K562 (cell line): ENCODE results near the gene SNX15. TPM values are rescaled to one million over a fixed set of nuclear protein-coding genes. Genes with fewer than 3 reads are reported as not detected.

Experiments
- CTBP1 ChIP-seq: fragments of 450-650 bp; IDR thresholded peaks from 2 replicates; pipeline ENCODE4 v1.6.1; 2016; ENCODE audit warnings: borderline replicate concordance
- HMGXB4 ChIP-seq: sonication (generic); formaldehyde crosslinking; IDR thresholded peaks from 2 replicates; pipeline ENCODE4 v1.8.1; 2023; ENCODE audit warnings: mild to moderate bottlenecking, missing genetic modification reagents
- MBD2 ChIP-seq: sonication (generic); IDR thresholded peaks from 2 replicates; pipeline ENCODE4 v1.6.1; 2016; ENCODE audit warnings: low read depth, borderline replicate concordance
- MEIS2 ChIP-seq: fragments of 450-650 bp; IDR thresholded peaks from 2 replicates; pipeline ENCODE4 v1.6.1; 2014; ENCODE audit warnings: mild to moderate bottlenecking; ENCODE audit not compliant: partially characterized antibody
- OTX1 ChIP-seq: fragments of 450-650 bp; formaldehyde crosslinking; IDR thresholded peaks from 2 replicates; pipeline ENCODE4 v1.4.0; 2022; ENCODE audit warnings: mild to moderate bottlenecking
- SUPT5H ChIP-seq: fragments of 450-650 bp; IDR thresholded peaks from 2 replicates; pipeline ENCODE4 v1.6.1; 2016
- TAF15 ChIP-seq: fragments of 200-400 bp; formaldehyde crosslinking; IDR thresholded peaks from 2 replicates; pipeline ENCODE4 v1.6.1; 2017; ENCODE audit warnings: mild to moderate bottlenecking, low read depth, low read length, moderate library complexity
- USF1 ChIP-seq: sonication (generic); formaldehyde crosslinking; IDR thresholded peaks from 2 replicates; pipeline ENCODE4 v1.9.0; 2022; ENCODE audit warnings: mild to moderate bottlenecking, missing genetic modification reagents
- ZBTB7A ChIP-seq: IDR thresholded peaks from 2 replicates; pipeline ENCODE4 v1.6.1; 2011; ENCODE audit warnings: low read depth, mild to moderate bottlenecking, low read length, moderate library complexity, borderline replicate concordance; ENCODE audit not compliant: control insufficient read depth
- ZNF318 ChIP-seq, 2 experiments: fragments of 450-650 bp; IDR thresholded peaks; 2 replicates each; pipeline ENCODE4 v1.6.1; 2016; ENCODE audit warnings: mild to moderate bottlenecking in 2 of 2, borderline replicate concordance in 1 of 2, low read depth in 1 of 2, moderate library complexity in 1 of 2
- ZNF395 ChIP-seq: fragments of 200-800 bp; sonication (Bioruptor generic); IDR thresholded peaks from 2 replicates; pipeline ENCODE4 v1.6.1; 2017; ENCODE audit warnings: missing genetic modification characterization, missing compliant biosample characterization
- polyA plus RNA-seq, 8 experiments: library from polyadenylated mRNA; depleted of rRNA in 4 of 8; stranded (reverse) in 5 of 8; unstranded in 3 of 8; fragments of >200 nt; fragmentation: Nextera tagmentation in 2 of 8; fragmentation: Illumina TruSeq in 1 of 8; extraction: Ambion mirVana in 2 of 8; extraction: Trizol in 1 of 8; gene quantifications; 2 replicates each; pipeline versions ENCODE4 v1.2.1 to v1.2.3, GENCODE V29; 2011 to 2014; ENCODE audit warnings: inconsistent platforms in 1 of 8, missing spikeins in 1 of 8
- total RNA-seq, 7 experiments: library from RNA; depleted of rRNA in 6 of 7; stranded (reverse); fragments of >200 nt in 6 of 7; fragmentation: Illumina TruSeq in 2 of 7; extraction: Trizol in 2 of 7; gene quantifications; 2 replicates each; pipeline versions ENCODE4 v1.2.1 to v1.2.3, GENCODE V29; 2011 to 2021; ENCODE audit warnings: low replicate concordance in 1 of 7
- TF ChIP-seq, protein P1 (sequence below): fragments of 450-650 bp; IDR thresholded peaks from 2 replicates; pipeline ENCODE4 v1.6.1; 2018; ENCODE audit warnings: mild to moderate bottlenecking, low read depth; ENCODE audit not compliant: partially characterized antibody

Gene SNX15
- total and polyA plus RNA-seq, 9 of the 15 experiments (the other 6 are each of a cell fraction or from before 2014, with no cell fraction given): 1.8 to 27.8 (median 15.2) TPM

DNA sequence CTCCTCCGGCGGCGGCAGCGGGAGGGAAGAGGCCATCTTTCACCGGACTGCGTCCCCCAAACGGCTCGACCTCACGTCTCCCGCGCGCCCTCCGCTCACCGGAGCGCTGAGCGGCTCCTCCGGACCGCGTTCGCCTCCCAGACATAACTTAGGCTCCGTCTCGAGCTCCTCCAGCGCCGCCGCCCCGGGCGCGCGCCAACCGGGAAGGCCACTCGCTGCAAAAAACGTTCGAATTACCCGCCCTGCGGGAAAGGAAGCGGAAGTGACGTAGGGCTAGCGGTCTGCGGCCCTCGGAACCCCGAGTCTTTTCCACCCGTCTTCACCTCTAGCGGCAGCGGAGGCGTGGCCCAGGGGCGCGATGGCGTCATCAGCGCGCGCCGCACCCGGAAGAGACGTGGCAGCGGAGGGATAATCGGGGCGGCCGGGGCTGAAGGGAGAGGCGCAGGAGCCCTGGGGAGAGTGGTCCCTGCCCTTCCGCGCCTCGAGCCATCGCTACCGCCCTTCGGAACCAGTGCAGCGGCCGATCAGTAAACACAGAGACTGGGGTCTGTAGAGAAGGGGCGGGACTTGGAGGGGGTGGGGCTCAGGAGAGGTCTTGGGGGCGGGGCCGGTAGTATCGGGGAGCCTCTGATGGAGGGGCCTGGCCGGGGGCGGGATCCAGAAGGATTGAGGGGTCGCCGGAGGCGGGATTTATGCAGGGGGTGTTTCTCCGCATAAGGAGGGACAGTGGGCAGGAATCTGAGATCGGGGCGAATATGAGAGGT is 56.8 kb downstream of the SNX15 start, which contains the start of the genes CDCA5 and ZFPL1 (continued):
- peak in 1 of 2 experiments; percentile 39; a peak in 1 of 4 replicates for TF ChIP-seq ZNF318 (IDR thresholded peaks at IDR 0.05; ENCODE audit: borderline replicate concordance in 1 of 2, low read depth in 1 of 2)
- TF ChIP-seq USF1: peak; percentile 36; the same call in 1 of the 2 replicates
- TF ChIP-seq TAF15: no peak
- no peak; the same call in none of the 2 replicates for TF ChIP-seq ZBTB7A
- no peak for TF ChIP-seq OTX1
- TF ChIP-seq, protein P1, sequence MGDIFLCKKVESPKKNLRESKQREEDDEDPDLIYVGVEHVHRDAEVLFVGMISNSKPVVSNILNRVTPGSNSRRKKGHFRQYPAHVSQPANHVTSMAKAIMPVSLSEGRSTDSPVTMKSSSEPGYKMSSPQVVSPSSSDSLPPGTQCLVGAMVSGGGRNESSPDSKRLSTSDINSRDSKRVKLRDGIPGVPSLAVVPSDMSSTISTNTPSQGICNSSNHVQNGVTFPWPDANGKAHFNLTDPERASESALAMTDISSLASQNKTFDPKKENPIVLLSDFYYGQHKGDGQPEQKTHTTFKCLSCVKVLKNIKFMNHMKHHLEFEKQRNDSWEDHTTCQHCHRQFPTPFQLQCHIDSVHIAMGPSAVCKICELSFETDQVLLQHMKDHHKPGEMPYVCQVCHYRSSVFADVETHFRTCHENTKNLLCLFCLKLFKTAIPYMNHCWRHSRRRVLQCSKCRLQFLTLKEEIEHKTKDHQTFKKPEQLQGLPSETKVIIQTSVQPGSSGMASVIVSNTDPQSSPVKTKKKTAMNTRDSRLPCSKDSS: no peak
- peak; percentile 43 for TF ChIP-seq MEIS2
- peak; percentile 65; the same call in 1 of the 2 replicates for TF ChIP-seq CTBP1
- TF ChIP-seq MBD2: peak; percentile 78; the same call in 1 of the 2 replicates
- no peak for TF ChIP-seq HMGXB4 (CRISPR knock-in tag)
- no peak for TF ChIP-seq ZNF395 (CRISPR knock-in tag)
- TF ChIP-seq SUPT5H: peak; percentile 92
